Endometrial microvascular endothelial cells (primary cell): ENCODE results near the gene OR2S2. TPM values are rescaled to one million over a fixed set of nuclear protein-coding genes. Genes with fewer than 3 reads are reported as not detected.
"Not testable (repeated sequence)": the region's sequence is repeated elsewhere in the genome, so short reads cannot be mapped to it uniquely, and the experiment has no call there.

Experiments used
- in situ Hi-C: cut with HindIII; loops from 2 replicates; pipeline ENCODE4 v1.10.0; 2017; ENCODE audit warnings: low sequenced_read_pairs, low pct_unique_long_range_greater_than_20kb; ENCODE audit errors: inconsistent ontology term
- total RNA-seq: library from RNA; depleted of rRNA; stranded (reverse); fragments of >200 nt; gene quantifications from one replicate; pipeline ENCODE4 v1.2.3, GENCODE V29; 2015; ENCODE audit errors: inconsistent ontology term

OR2S2 gene
- not detected for total RNA-seq

- in situ Hi-C loops = no loop called here
Observed at GRCh38 chr9:35958104-35958837, at the start of gene OR2S2. Gene OR2S2 (minus strand): TSS chr9:35958154. CDS start chr9:35958098, 56 bp downstream.

GRCh38 chr9:36007316-36007708 is 49.4 kb upstream of the OR2S2 start:
- in situ Hi-C loops = no loop called here

DNA sequence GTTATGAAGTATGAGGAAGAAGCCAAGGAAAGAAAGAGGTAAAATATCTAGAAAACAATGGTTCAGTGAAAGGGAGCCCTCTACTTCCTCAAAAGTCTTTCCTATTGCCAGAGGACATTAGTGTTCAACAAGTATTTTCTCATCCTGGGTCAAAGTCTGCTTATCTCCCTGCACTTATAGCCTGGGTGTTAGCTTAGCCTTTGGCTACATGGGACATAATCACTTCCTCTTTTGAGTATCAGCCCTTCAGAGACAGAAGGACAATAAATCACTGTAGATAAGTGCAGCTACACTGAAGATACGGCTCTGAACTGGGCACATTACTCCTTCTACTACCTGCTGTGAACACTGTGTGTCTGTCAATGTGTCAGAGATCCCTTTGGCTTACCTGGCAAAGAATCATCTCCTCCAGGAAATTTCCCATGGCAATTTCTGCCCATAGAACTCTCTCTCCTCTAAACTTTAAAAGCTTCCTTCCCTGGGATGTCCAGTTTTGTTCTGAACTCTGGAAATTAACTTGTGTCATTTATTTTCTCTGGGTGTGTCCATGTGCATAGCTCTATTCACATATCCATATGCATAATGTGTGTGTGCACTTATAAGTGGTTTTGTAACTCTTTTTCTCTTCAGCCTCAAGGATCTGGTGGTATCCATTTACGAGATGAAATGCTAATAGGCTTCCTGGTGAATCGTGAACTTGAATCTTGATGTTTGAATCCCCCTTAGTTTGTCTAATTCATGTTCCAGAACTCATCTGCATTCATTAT is 48.8 kb upstream of the OR2S2 start:
- in situ Hi-C loops = no loop called here

GRCh38 chr9:36005891-36006290 is 47.9 kb upstream of the OR2S2 start:
- in situ Hi-C loops = no loop called here

DNA sequence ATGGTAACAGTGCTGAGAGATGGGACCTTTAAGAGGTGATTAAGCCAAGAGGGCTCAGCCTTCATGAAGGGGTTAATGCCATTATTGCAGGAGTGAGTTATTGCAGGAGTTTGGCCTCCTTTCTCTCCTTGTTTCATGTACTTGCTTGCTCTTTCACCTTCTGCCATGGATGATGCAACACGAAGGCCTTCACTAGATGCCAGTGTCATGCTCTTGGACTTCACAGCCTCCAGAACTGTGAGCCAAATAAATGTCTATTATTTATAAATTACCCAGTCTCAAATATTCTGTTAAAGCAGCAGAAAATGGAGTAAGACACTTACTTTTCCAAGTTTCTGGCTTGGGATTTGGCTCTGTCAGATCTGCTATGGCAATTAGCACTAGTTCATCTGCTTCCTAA is 40.4 kb upstream of the OR2S2 start:
- in situ Hi-C loops = no loop called here

GRCh38 chr9:35997016-35997415 is 39.1 kb upstream of the OR2S2 start:
- in situ Hi-C loops = not testable (repeated sequence)

GRCh38 chr9:35996358-35996970 is 38.5 kb upstream of the OR2S2 start:
- in situ Hi-C loops = no loop called here

DNA sequence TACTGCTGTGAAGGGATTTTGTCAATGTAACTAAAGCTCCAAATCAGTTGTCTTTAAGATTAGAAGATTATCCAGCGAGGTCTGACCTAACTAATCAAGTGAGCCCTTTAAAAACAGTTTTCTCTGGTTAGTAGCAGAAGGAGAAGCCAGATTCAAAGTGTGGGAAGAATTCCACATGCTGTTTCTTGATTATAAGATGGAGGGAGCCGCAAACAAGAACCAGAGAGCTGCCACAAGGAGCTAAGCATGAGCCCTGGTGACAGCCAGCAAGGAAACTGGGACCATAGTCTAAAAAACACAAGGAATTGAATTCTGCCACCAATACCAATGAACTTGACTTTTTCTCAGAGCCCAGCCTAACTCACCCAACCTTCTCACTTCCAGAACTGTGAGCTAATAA is 37.0 kb upstream of the OR2S2 start:
- in situ Hi-C loops = no loop called here

DNA sequence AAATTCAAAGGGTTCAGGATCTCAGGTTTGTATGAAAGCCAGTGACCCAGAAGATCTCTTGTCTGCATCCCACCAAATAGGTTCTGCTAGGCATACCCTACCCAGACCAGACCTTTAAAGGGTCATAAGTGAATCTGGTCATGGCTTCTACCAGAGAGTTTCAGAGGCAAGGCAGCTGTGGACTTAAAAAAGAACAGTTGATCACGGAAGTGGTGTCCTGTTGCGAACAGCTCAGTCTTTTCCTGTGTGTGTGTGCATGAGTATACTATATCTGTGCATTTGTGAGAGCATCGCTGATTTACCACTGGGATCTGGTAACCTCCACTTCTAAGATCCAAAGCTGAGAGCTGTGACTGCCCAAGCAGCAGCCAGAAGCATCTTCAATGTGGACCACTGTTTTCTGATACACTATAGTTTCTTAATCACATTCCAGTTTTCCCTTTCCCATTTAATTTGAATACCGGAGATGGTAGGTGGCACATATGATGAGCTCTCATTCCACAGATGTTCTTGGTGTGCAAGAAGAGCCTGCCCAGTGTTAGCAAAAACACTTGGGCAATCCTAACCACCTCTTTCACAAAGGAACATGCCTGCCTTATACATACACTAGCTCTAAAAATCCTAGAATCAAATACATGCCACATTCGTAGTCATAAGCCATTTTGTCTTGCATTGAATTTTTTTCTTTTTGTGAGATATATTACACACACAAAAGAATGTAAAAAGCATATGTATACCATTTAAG is 36.2 kb upstream of the OR2S2 start:
- in situ Hi-C loops = no loop called here

GRCh38 chr9:35993136-35993535 is 35.2 kb upstream of the OR2S2 start:
- in situ Hi-C loops = not testable (repeated sequence)

GRCh38 chr9:35990155-35990554 is 32.2 kb upstream of the OR2S2 start:
- in situ Hi-C loops = no loop called here

- in situ Hi-C loops = no loop called here
Observed at GRCh38 chr9:35984021-35984420, 26.1 kb upstream of the OR2S2 start.

DNA sequence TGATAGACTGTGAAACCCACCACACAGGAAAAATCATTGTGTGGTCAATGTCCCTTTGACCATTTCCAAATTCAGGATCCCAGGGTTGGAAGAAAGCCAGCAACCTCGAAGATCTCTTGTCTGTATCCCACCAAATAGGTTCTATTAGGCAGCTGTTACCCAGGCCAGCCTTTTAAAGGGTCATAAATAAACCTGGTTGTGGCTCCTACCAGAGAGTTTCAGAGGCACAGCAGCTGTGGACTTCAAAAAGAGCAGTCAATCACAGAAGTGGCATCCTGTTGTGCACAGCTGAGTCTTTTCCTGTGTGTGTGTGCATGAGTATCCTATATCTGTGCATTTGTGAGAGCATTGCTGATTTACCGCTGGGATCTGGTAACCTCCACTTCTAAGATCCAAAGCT is 23.7 kb upstream of the OR2S2 start:
- in situ Hi-C loops = no loop called here

DNA sequence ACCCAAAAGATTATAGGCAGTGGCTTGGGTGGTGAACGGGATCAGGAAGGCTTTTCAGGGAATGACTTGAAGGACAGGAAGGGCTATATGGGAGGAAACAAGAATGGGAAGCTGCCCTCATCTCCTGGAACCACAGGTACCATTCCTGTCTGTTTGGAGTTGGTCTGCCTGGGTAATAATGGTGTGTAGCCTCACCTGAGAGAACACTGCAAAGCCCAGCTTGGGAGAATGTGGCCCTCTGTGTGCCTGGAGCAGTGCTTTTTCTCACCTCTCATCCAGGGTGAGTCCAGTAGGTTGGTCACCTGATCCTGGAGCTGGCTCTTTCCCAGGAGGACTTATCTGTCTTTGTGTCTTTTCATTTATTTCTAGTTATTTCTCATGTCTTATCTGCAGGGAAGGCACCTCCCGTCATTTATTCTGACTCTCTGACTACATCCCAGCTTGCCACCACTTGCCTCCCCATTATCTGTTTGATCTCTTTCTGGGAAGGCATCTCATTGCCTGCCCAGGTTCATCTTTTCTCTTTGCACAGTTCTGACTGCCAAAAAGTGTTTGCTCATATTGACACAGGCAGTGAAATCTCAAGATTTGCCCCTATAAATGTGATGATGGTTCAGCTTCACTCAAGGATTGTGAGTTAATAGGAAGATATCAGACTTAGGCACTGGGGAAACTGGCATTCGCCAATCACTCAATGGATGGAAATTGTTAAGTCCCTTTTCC is 22.5 kb upstream of the OR2S2 start:
- in situ Hi-C loops = no loop called here

DNA sequence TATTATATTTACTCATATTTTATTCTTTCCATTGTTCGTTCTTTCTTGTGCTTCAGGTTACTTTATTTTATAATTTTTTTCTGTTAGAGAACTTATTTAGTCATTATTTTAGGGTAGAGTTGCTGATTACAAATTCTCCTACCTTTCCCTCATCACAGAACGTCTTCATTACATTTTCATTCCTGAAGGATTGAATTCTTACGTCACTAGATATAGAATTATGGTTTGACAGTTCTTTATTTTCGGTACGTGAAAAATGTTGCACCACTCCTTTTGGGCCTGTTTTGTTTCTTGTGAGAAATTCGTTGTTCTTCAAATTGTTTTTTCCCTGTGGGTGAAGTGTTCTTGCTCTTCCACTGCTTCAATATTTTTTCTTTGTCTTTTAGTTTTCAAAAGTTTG is 20.8 kb upstream of the OR2S2 start:
- in situ Hi-C loops = no loop called here

DNA sequence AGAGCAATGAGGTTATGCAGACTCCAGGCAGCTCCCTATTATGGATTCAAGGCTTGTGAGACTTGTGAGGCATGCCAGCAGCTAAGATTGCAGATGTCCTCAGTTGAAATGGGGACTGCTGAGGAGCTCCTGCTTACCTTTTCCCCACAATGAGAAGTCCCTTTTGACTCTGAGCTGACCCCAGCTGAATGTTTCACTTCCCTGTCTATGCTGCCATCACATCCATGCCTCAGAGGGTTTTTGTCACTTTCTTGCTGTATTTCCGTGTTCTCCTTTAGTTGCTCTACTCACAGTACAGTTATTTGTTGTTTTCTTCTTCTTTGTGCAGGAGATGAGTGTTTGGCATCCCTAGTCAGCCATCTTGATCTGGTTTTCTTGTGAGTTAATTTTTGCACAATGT is 18.8 kb upstream of the OR2S2 start:
- in situ Hi-C loops = no loop called here

GRCh38 chr9:35974800-35975199 is 16.8 kb upstream of the OR2S2 start:
- in situ Hi-C loops = no loop called here

GRCh38 chr9:35972093-35972492 is 14.1 kb upstream of the OR2S2 start:
- in situ Hi-C loops = no loop called here

GRCh38 chr9:35967042-35967441 is 9.1 kb upstream of the OR2S2 start:
- in situ Hi-C loops = no loop called here
